Left renal pelvis (tissue), 4 donors: ENCODE measurements around the gene DDI2. TPM values are rescaled to one million over a fixed set of nuclear protein-coding genes. Genes with fewer than 3 reads are reported as not detected.
"Not testable (repeated sequence)": the region's sequence is repeated elsewhere in the genome, so short reads cannot be mapped to it uniquely, and the experiment has no call there.

ENCODE experiments used
- DNase-seq, 4 donors: peaks; one replicate each; pipeline ENCODE4 v3.0.0-alpha.2; 2013; ENCODE audit warnings: low read depth in 4 of 4, low spot score in 3 of 4
- polyA plus RNA-seq, 4 donors: library from polyadenylated mRNA; unstranded; fragments of 120-200 nt; gene quantifications; one replicate each; pipeline ENCODE4 v1.2.1, GENCODE V29; 2013; ENCODE audit not compliant: insufficient read length in 4 of 4

The DDI2 gene
- polyA plus RNA-seq, 4 donors: 14.4 to 22.6 (median 20.1) TPM

- no peak for DNase-seq
Measured at GRCh38 chr1:15628003-15628402, 10.7 kb downstream of the DDI2 start.

DNA sequence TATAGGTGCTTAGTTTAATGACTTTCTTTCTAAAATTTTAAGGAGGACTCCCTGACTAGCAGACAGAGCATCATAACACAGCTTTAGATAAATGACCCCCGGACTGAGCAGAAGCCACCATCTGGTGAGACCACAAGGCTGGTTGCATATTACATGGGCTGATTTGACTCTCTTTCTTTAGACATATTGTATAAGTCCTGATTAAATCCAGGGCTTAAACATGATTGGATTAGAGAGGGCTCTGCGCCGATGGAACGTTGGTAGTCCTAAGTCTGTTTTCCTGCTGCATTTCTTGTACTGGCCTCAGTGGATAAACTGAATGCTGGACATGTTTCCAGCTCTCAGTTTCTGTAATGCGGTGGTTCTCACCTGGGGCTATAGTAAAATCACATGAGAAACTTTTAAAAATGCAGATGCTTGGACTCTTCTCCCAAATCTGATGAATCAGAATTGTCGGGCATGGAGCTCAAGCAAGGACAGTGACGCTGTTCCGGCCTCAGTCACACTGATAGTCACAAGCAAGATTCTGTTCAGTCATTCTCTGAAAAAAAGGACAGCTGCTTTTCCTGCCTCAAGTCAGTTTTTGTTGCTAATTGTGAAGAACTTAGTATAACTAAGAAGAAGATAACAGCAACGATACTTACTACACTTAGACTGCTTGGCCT, 16.6 kb downstream of the DDI2 start:
- DNase-seq: no peak

- no peak for DNase-seq
Measured at GRCh38 chr1:15636436-15636835, 19.2 kb downstream of the DDI2 start.

GRCh38 chr1:15637826-15638225, 20.6 kb downstream of the DDI2 start:
- no peak for DNase-seq

DNA sequence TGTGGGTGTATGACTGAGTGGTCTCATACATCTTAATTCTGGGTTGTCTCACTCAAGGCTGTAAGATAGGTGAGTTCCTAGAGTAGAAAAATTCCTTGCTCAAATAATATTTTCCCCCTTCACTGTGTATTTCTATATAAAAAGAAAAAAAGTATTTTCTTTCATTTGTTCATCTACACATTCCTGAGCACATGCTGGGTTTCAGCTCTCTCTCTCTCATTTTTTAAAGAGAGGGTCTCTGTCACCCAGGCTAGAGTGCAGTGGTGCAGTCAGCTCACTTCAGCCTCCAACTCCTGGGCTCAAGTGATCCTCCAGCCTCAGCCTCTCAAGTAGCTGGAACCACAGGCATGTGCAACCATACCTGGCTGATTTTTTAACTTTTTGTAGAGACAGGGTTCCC, 22.0 kb downstream of the DDI2 start:
- no peak for DNase-seq

DNA sequence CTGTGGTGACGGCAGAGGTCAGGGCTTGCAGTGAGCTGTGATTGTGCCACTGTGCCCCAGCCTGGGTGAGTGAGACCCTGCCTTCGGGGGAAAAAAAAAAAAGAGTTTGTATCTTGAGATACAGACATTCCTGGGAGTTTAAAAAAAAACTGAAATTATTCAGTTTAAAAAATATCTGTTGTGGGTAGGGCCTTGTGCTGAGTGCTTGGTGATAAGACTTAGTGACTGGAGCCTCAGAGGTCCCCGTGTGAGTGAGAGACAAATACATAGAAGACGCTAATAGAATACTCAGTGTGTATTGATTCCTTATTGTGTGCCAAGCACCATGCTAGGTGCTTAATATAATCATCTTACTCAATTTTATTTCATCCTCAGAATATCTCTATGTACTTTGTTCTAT, 22.7 kb downstream of the DDI2 start:
- no peak for DNase-seq

DNA sequence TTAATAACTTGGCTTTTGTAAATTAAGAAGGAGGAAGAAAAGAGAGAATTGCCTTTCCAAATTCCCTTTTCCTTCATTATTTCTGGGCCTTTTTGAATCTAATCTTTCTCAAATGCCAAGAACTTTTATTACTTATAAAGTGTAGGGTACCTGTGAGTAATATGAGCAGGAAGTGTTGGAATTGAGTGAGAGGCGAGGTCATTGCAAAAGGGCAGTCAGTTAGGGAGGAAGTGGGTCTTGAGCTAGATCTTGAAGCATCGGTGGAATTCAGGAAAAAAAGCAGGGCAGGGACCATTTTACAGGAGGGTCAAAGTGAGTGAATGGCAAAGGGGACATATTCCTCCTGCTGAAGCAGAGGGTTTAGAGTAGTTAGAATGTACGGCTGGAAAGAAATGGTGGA, 23.4 kb downstream of the DDI2 start:
- DNase-seq: no peak

- DNase-seq: no peak
Measured at GRCh38 chr1:15649937-15650336, 32.7 kb downstream of the DDI2 start.

GRCh38 chr1:15650433-15650832, 33.2 kb downstream of the DDI2 start:
- DNase-seq: no peak

DNA sequence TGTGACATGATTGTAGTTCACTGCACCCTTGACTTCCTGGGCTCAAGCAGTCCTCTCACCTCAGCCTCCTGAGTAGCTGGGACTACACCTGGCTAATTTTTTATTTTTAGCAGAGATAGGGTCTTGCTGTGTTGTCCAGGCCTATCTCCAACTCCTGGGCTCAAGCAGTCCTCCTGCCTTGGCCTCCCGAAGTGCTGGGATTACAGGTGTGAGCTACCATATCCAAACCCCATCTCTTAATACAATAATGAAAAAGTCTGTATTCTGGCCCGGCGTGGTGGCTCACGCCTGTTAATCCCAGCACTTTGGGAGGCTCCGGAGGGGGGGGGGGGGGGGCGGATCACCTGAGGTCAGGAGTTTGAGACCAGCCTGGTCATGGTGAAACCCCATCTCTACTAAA, 34.9 kb downstream of the DDI2 start:
- not testable (repeated sequence) for DNase-seq

- no peak for DNase-seq
Measured at GRCh38 chr1:15654091-15654690, 36.9 kb downstream of the DDI2 start.

GRCh38 chr1:15656464-15656863, 39.2 kb downstream of the DDI2 start:
- DNase-seq: no peak

DNA sequence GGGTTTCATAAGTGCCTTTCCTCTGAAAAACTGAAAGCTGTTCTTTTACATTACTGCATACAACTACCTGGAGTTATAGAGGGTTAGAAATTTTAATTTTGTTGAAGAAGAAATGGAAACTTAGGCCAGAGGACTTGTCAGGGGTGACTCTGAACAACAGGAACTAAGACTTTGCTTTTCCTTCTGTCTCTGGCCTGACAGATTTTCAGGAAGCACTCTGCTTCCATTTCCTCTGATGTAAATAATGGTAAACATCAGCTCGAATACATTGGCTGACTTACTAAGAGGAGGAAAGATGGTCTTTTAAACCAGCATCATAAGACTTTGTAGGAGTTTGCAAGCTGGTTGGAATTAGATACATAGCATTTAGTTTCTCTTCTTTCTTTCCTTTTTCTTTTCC, 39.8 kb downstream of the DDI2 start:
- no peak for DNase-seq

GRCh38 chr1:15660151-15660550, 42.9 kb downstream of the DDI2 start:
- no peak for DNase-seq

DNA sequence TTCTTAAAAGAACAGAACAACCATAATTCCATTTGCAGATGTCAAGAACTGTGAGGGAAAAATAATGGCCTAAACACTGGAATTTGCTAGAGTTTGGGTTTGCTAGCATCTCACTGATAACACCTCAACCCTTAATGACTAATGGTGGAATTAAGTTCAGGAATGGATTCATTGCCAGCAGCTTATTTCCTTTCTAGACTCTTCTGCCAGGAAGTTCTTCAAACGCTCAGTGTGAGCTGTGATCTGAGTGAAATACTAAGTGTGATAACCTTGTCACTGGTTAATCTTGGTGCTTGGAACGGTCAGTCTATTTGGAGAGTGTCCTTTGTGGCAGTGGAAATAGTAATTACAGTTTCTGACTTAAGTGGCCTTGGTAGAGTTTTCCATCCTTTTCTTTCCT, 45.2 kb downstream of the DDI2 start:
- no peak for DNase-seq

DNA sequence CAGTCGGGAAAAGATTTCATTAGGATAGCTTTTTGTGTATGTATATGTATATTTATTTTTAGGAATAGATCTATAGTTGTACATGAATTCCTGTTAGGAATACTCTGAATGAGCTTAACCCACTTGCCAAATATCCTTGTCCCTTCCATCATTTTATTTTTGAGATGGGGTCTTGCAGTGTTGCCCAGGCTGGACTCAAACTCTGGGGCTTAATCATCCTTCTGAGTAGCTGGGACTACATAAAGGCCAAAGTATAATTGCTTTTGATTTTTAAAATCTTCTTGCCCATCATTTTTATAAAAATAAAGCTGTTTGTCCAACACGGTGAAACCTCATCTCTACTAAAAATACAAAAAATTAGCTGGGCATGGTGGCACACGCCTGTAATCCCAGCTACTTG, 46.7 kb downstream of the DDI2 start:
- DNase-seq: no peak

- no peak for DNase-seq
Measured at GRCh38 chr1:15667362-15667761, 50.1 kb downstream of the DDI2 start.

GRCh38 chr1:15668089-15668754, 51.0 kb downstream of the DDI2 start:
- DNase-seq: no peak

DNA sequence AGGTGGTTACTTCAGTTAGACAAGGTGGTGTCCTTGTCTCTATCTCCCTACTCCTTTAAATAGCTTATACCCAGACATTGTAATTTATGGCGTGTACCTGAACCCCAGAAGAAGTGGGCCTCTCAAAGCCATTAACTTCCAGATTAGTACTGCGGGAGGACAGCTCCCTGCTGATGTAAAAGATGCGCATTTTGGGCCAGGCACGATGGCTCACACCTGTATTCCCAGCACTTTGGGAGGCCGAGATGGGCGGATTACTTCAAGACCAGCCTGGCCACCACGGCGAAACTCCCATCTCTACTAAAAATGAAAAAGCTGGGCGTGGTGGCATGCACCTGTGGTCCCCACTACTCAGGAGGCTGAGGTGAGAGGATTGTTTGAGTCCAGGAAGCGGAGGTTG, 51.8 kb downstream of the DDI2 start:
- DNase-seq: no peak

GRCh38 chr1:15669864-15670263, 52.6 kb downstream of the DDI2 start:
- no peak for DNase-seq

DNA sequence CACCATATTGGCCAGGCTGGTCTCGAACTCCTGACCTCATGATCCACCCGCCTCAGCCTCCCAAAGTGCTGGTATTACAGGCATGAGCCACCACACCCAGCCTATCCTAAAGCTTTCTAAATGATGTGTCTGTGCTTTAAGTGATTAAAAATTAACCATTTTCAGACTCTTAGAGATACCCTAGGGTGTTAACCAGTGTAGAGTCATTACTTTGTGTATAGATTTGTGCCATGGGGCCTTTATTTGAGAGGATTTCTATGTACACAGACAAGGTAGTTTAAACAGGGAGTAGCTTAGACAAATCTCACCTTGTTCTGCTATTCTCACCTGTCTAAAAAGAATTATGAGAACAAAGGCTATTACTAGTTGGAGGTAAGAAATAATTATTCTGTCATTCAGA, 54.2 kb downstream of the DDI2 start:
- DNase-seq: no peak
